Trophoblast cell (in vitro differentiated cells and primary cell): ENCODE measurements around the gene CEP83.
A peak's percentile ranks its signal among the peaks of the same experiment; 100 is the strongest.

Source experiments
- DNase-seq, 2 donors: peaks; one replicate each; pipeline ENCODE4 v3.0.0-alpha.2; 2016
- H2AFZ ChIP-seq: 2 replicates; pipeline ENCODE4 v1.6.1; 2013; ENCODE audit warnings: low read length, moderate library complexity, mild to moderate bottlenecking; ENCODE audit not compliant: insufficient read depth, poor library complexity
- H2AK5ac ChIP-seq: 2 replicates; pipeline ENCODE4 v1.6.1; 2013; ENCODE audit warnings: mild to moderate bottlenecking, low read length
- H2BK120ac ChIP-seq: 2 replicates; pipeline ENCODE4 v1.6.1; 2013; ENCODE audit warnings: low read length, mild to moderate bottlenecking, moderate library complexity; ENCODE audit not compliant: insufficient read depth, poor library complexity
- H2BK12ac ChIP-seq: 2 replicates; pipeline ENCODE4 v1.6.1; 2013; ENCODE audit warnings: mild to moderate bottlenecking, low read length, moderate library complexity
- H2BK5ac ChIP-seq: 2 replicates; pipeline ENCODE4 v1.6.1; 2013; ENCODE audit warnings: low read length, low read depth, moderate library complexity, mild to moderate bottlenecking; ENCODE audit not compliant: poor library complexity
- H3K14ac ChIP-seq: 2 replicates; pipeline ENCODE4 v1.6.1; 2013; ENCODE audit warnings: mild to moderate bottlenecking, low read length
- H3K18ac ChIP-seq: 2 replicates; pipeline ENCODE4 v1.6.1; 2013; ENCODE audit warnings: mild to moderate bottlenecking, low read length
- H3K23ac ChIP-seq: 2 replicates; pipeline ENCODE4 v1.6.1; 2013; ENCODE audit warnings: low read length
- H3K27ac ChIP-seq: 2 replicates; pipeline ENCODE4 v1.5.1; 2013; ENCODE audit warnings: low read depth, mild to moderate bottlenecking, inconsistent platforms, low read length, moderate library complexity
- H3K27me3 ChIP-seq: 2 replicates; pipeline ENCODE4 v1.6.1; 2013; ENCODE audit warnings: inconsistent platforms, mild to moderate bottlenecking, low read length, moderate library complexity; ENCODE audit not compliant: insufficient read depth
- H3K36me3 ChIP-seq, 2 experiments: 1 replicate in 1 of 2; 2 replicates in 1 of 2; pipeline ENCODE4 v1.6.1; 2013; ENCODE audit warnings: low read length in 2 of 2, mild to moderate bottlenecking in 2 of 2, moderate library complexity in 1 of 2; ENCODE audit not compliant: insufficient read depth in 2 of 2, control insufficient read depth in 1 of 2
- H3K4ac ChIP-seq: 2 replicates; pipeline ENCODE4 v1.6.1; 2013; ENCODE audit warnings: low read depth, mild to moderate bottlenecking, low read length, moderate library complexity
- H3K4me1 ChIP-seq, 2 experiments: 1 replicate in 1 of 2; 2 replicates in 1 of 2; pipeline ENCODE4 v1.6.1; 2013; ENCODE audit warnings: low read length in 2 of 2, mild to moderate bottlenecking in 2 of 2, moderate library complexity in 1 of 2; ENCODE audit not compliant: insufficient read depth in 2 of 2, control insufficient read depth in 1 of 2
- H3K4me2 ChIP-seq: 2 replicates; pipeline ENCODE4 v1.6.1; 2013; ENCODE audit warnings: inconsistent platforms, mild to moderate bottlenecking, low read length, moderate library complexity
- H3K4me3 ChIP-seq: 2 replicates; pipeline ENCODE4 v1.5.1; 2013; ENCODE audit warnings: mild to moderate bottlenecking, low read depth, low read length, inconsistent platforms
- H3K79me1 ChIP-seq: one replicate; pipeline ENCODE4 v1.6.1; 2013; ENCODE audit warnings: low read length
- H3K79me2 ChIP-seq: 2 replicates; pipeline ENCODE4 v1.6.1; 2013; ENCODE audit warnings: low read length, mild to moderate bottlenecking; ENCODE audit not compliant: control insufficient read depth, insufficient read depth, poor library complexity
- H3K9ac ChIP-seq: 2 replicates; pipeline ENCODE4 v1.6.1; 2013; ENCODE audit warnings: mild to moderate bottlenecking, low read length
- H3K9me3 ChIP-seq: 2 replicates; pipeline ENCODE4 v1.6.1; 2013; ENCODE audit warnings: low read depth, mild to moderate bottlenecking, control low read depth, inconsistent platforms, low read length; ENCODE audit not compliant: insufficient read depth
- H4K12ac ChIP-seq: 2 replicates; pipeline ENCODE4 v1.6.1; 2013; ENCODE audit warnings: low read depth, mild to moderate bottlenecking, low read length, moderate library complexity
- H4K8ac ChIP-seq: 2 replicates; pipeline ENCODE4 v1.6.1; 2013; ENCODE audit warnings: low read depth, mild to moderate bottlenecking, low read length, moderate library complexity
- H4K91ac ChIP-seq: one replicate; pipeline ENCODE4 v1.6.1; 2013; ENCODE audit warnings: low read depth, mild to moderate bottlenecking, low read length, moderate library complexity
- WGBS: extraction: QIAGEN DNeasy Blood & Tissue Kit; methylation state at CpG from one replicate; pipeline ENCODE4 v1.1.7; 2013; ENCODE audit warnings: missing lambda C conversion rate; ENCODE audit not compliant: insufficient read length, insufficient coverage; ENCODE audit errors: extremely low coverage; 5-methylcytosine and 5-hydroxymethylcytosine counted together

CEP83 gene

GRCh38 chr12:94266796-94267536, 192.7 kb downstream of the CEP83 start:
- Histone ChIP-seq H3K36me3 (no peaks in the 10 kb centered on the region), H3K14ac (no peak overlapping the region), H4K8ac (peak overlapping the region; percentile 25), H4K12ac (no peak overlapping the region), H2BK120ac (peak overlapping the region; percentile 22), H3K4me1 (peaks cover 12 to 20% of the 10 kb centered on the region in 2 experiments), H3K27ac (peak overlapping the region; percentile 30), H3K4me2 (no peak overlapping the region), H3K4me3 (no peak overlapping the region), H3K9ac (no peak overlapping the region), H3K4ac (no peak overlapping the region), H3K9me3 (peaks cover 3% of the 10 kb centered on the region), H3K18ac (no peak overlapping the region), H3K23ac (no peak overlapping the region), H3K79me2 (no peaks in the 10 kb centered on the region), H3K27me3 (no peaks in the 10 kb centered on the region), H2AFZ (no peak overlapping the region), H2BK12ac (no peak overlapping the region), H2BK5ac (no peak overlapping the region), H3K79me1 (peaks cover 5% of the 10 kb centered on the region), H4K91ac (no peak overlapping the region), H2AK5ac (no peak overlapping the region)
- no CpG with 5 or more reads among the region's 11 CpGs for WGBS
- DNase-seq = peak; percentile 62 to 81

- no peaks in the 10 kb centered on the region for H3K27me3 ChIP-seq
- no peak overlapping the region for H3K9ac ChIP-seq
- H3K23ac ChIP-seq = no peak overlapping the region
- peak; percentile 18 to 35 for DNase-seq
- WGBS = no CpG with 5 or more reads among the region's 14 CpGs
- H3K14ac ChIP-seq = peak overlapping the region; percentile 64
- peak overlapping the region; percentile 1 for H4K8ac ChIP-seq
- H2AFZ ChIP-seq = no peak overlapping the region
- peaks cover 14 to 19% of the 10 kb centered on the region in 2 experiments for H3K4me1 ChIP-seq
- peaks cover 5% of the 10 kb centered on the region for H3K79me1 ChIP-seq
- H2BK120ac ChIP-seq = peak overlapping the region; percentile 81
- no peaks in the 10 kb centered on the region for H3K79me2 ChIP-seq
- H3K4me2 ChIP-seq = no peak overlapping the region
- H2AK5ac ChIP-seq = no peak overlapping the region
- no peaks in the 10 kb centered on the region for H3K36me3 ChIP-seq
- H2BK12ac ChIP-seq = peak overlapping the region; percentile 61
- H4K12ac ChIP-seq = no peak overlapping the region
- no peak overlapping the region for H3K4ac ChIP-seq
- no peak overlapping the region for H2BK5ac ChIP-seq
- no peak overlapping the region for H3K18ac ChIP-seq
- no peak overlapping the region for H3K27ac ChIP-seq
- no peak overlapping the region for H3K4me3 ChIP-seq
- H3K9me3 ChIP-seq = peaks cover 3% of the 10 kb centered on the region
- peak overlapping the region; percentile 32 for H4K91ac ChIP-seq
Observed at GRCh38 chr12:94265966-94266745, 193.5 kb downstream of the CEP83 start.

GRCh38 chr12:94265539-94265938, 194.1 kb downstream of the CEP83 start:
- no peak overlapping the region for H3K9ac ChIP-seq
- H3K9me3 ChIP-seq = peaks cover 3% of the 10 kb centered on the region
- peaks cover 5% of the 10 kb centered on the region for H3K79me1 ChIP-seq
- no peak overlapping the region for H3K4ac ChIP-seq
- no peak overlapping the region for H3K4me3 ChIP-seq
- H2AFZ ChIP-seq = no peak overlapping the region
- no peak overlapping the region for H4K91ac ChIP-seq
- no peaks in the 10 kb centered on the region for H3K36me3 ChIP-seq
- DNase-seq = no peak
- no peak overlapping the region for H3K27ac ChIP-seq
- H3K23ac ChIP-seq = no peak overlapping the region
- no peaks in the 10 kb centered on the region for H3K27me3 ChIP-seq
- H3K18ac ChIP-seq = no peak overlapping the region
- H3K4me1 ChIP-seq = peaks cover 14 to 20% of the 10 kb centered on the region in 2 experiments
- no peak overlapping the region for H4K12ac ChIP-seq
- H2BK5ac ChIP-seq = no peak overlapping the region
- H2BK120ac ChIP-seq = no peak overlapping the region
- H2AK5ac ChIP-seq = no peak overlapping the region
- WGBS = no CpG with 5 or more reads among the region's 7 CpGs
- no peak overlapping the region for H3K4me2 ChIP-seq
- no peak overlapping the region for H4K8ac ChIP-seq
- no peak overlapping the region for H2BK12ac ChIP-seq
- H3K14ac ChIP-seq = no peak overlapping the region
- H3K79me2 ChIP-seq = no peaks in the 10 kb centered on the region

GRCh38 chr12:94264736-94265485, 194.8 kb downstream of the CEP83 start:
- H3K36me3 ChIP-seq = no peaks in the 10 kb centered on the region
- peaks cover 3% of the 10 kb centered on the region for H3K9me3 ChIP-seq
- H3K79me2 ChIP-seq = no peaks in the 10 kb centered on the region
- DNase-seq = no peak
- H3K27ac ChIP-seq = no peak overlapping the region
- no peak overlapping the region for H2BK12ac ChIP-seq
- H4K8ac ChIP-seq = no peak overlapping the region
- peak overlapping the region; percentile 9 for H4K91ac ChIP-seq
- H3K4me3 ChIP-seq = no peak overlapping the region
- H3K79me1 ChIP-seq = peaks cover 5% of the 10 kb centered on the region
- H3K4ac ChIP-seq = no peak overlapping the region
- H3K14ac ChIP-seq = no peak overlapping the region
- H3K4me1 ChIP-seq = peaks cover 14 to 21% of the 10 kb centered on the region in 2 experiments
- H3K9ac ChIP-seq = no peak overlapping the region
- no peak overlapping the region for H2BK120ac ChIP-seq
- H4K12ac ChIP-seq = no peak overlapping the region
- H3K23ac ChIP-seq = no peak overlapping the region
- H2AK5ac ChIP-seq = no peak overlapping the region
- H2AFZ ChIP-seq = no peak overlapping the region
- no CpG with 5 or more reads among the region's 19 CpGs for WGBS
- H3K4me2 ChIP-seq = no peak overlapping the region
- no peak overlapping the region for H2BK5ac ChIP-seq
- no peak overlapping the region for H3K18ac ChIP-seq
- no peaks in the 10 kb centered on the region for H3K27me3 ChIP-seq
